HEK293 (cell line): Measurements from ENCODE around the gene TDRD10.

Experiments
- CTCF ChIA-PET: fragments of 350-600 bp; formaldehyde crosslinking; extraction: SDS; loops from one replicate; lab custom pipeline; 2021; ENCODE audit warnings: antibody characterized with exemption; lab: Yijun Ruan, JAX
- POLR2A ChIA-PET: fragments of 300-600 bp; formaldehyde crosslinking; extraction: SDS; loops from one replicate; lab custom pipeline; 2020; ENCODE audit warnings: antibody characterized with exemption, inconsistent platforms; lab: Yijun Ruan, JAX
- H3K27ac ChIP-seq: fragments of 200-500 bp; sonication (Bioruptor generic); 2 replicates; pipeline ENCODE4 v1.5.1; 2014; ENCODE audit warnings: low read depth, low read length, control low read depth, inconsistent platforms; ENCODE audit errors: extremely low read depth
- H3K36me3 ChIP-seq, 2 experiments: fragments of 200-500 bp in 1 of 2; sonication (Bioruptor generic) in 1 of 2; 1 replicate in 1 of 2; 2 replicates in 1 of 2; pipeline ENCODE4 v1.5.1; 2014 to 2017; ENCODE audit warnings: inconsistent platforms in 2 of 2, low read length in 2 of 2; ENCODE audit not compliant: control insufficient read depth in 2 of 2, insufficient read depth in 1 of 2
- H3K4me1 ChIP-seq: fragments of 200-500 bp; sonication (Bioruptor generic); 2 replicates; pipeline ENCODE4 v1.5.1; 2014; ENCODE audit warnings: mild to moderate bottlenecking, low read length, inconsistent platforms; ENCODE audit not compliant: control insufficient read depth, insufficient read depth
- H3K4me3 ChIP-seq: 2 replicates; pipeline ENCODE4 v1.5.1; 2011; ENCODE audit warnings: low read depth, mild to moderate bottlenecking, control low read depth, low read length, moderate library complexity
- H3K9me3 ChIP-seq: fragments of 200-500 bp; sonication (Bioruptor generic); 2 replicates; pipeline ENCODE4 v1.5.1; 2014; ENCODE audit warnings: low read depth, low read length, inconsistent platforms; ENCODE audit not compliant: control insufficient read depth, insufficient read depth
- GLIS1 ChIP-seq: fragments of 450-650 bp; formaldehyde crosslinking; IDR thresholded peaks from 2 replicates; pipeline ENCODE4 v1.5.1; 2016; ENCODE audit warnings: missing biosample characterization, missing genetic modification characterization
- KLF16 ChIP-seq: fragments of 450-650 bp; formaldehyde crosslinking; IDR thresholded peaks from 2 replicates; pipeline ENCODE4 v1.5.1; 2017; ENCODE audit warnings: missing biosample characterization, missing genetic modification characterization
- SALL2 ChIP-seq: fragments of 450-650 bp; formaldehyde crosslinking; IDR thresholded peaks from 2 replicates; pipeline ENCODE4 v1.5.0; 2017; ENCODE audit warnings: missing biosample characterization, mild to moderate bottlenecking, missing genetic modification characterization, borderline replicate concordance
- ZNF146 ChIP-seq: fragments of 450-650 bp; formaldehyde crosslinking; IDR thresholded peaks from 2 replicates; pipeline ENCODE4 v1.5.1; 2016; ENCODE audit warnings: missing biosample characterization, missing genetic modification characterization
- ZNF184 ChIP-seq: fragments of 450-650 bp; IDR thresholded peaks from 2 replicates; pipeline ENCODE4 v1.5.1; 2018; ENCODE audit warnings: missing biosample characterization, mild to moderate bottlenecking, missing genetic modification characterization
- ZNF24 ChIP-seq: fragments of 450-650 bp; formaldehyde crosslinking; IDR thresholded peaks from 2 replicates; pipeline ENCODE4 v1.5.1; 2016; ENCODE audit warnings: missing biosample characterization, missing genetic modification characterization
- ZNF48 ChIP-seq: fragments of 450-650 bp; formaldehyde crosslinking; IDR thresholded peaks from 2 replicates; pipeline ENCODE4 v1.5.1; 2016; ENCODE audit warnings: missing biosample characterization, missing genetic modification characterization
- ZNF514 ChIP-seq: fragments of 450-650 bp; formaldehyde crosslinking; IDR thresholded peaks from 2 replicates; pipeline ENCODE4 v1.5.1; 2016; ENCODE audit warnings: missing biosample characterization, missing genetic modification characterization
- ZNF560 ChIP-seq: fragments of 450-650 bp; formaldehyde crosslinking; IDR thresholded peaks from 2 replicates; pipeline ENCODE4 v1.5.1; 2017; ENCODE audit warnings: missing biosample characterization, missing genetic modification characterization, borderline replicate concordance
- ZNF621 ChIP-seq: fragments of 450-650 bp; formaldehyde crosslinking; IDR thresholded peaks from 2 replicates; pipeline ENCODE4 v1.5.1; 2017; ENCODE audit warnings: missing biosample characterization, missing genetic modification characterization
- ZNF768 ChIP-seq: fragments of 450-650 bp; formaldehyde crosslinking; IDR thresholded peaks from 2 replicates; pipeline ENCODE4 v1.5.1; 2018; ENCODE audit warnings: missing biosample characterization, mild to moderate bottlenecking, missing genetic modification characterization
- TF ChIP-seq, protein P1 (sequence below): fragments of 450-650 bp; formaldehyde crosslinking; IDR thresholded peaks from 2 replicates; pipeline ENCODE4 v1.5.1; 2017; ENCODE audit warnings: missing biosample characterization, missing genetic modification characterization
- TF ChIP-seq, protein P2 (sequence below): fragments of 450-650 bp; formaldehyde crosslinking; IDR thresholded peaks from 2 replicates; pipeline ENCODE4 v1.5.1; 2016; ENCODE audit warnings: missing biosample characterization, missing genetic modification characterization
- TF ChIP-seq, protein P3 (sequence below): fragments of 450-650 bp; formaldehyde crosslinking; IDR thresholded peaks from 2 replicates; pipeline ENCODE4 v1.5.1; 2016; ENCODE audit warnings: missing biosample characterization, missing genetic modification characterization, borderline replicate concordance
- TF ChIP-seq, protein P4 (sequence below): fragments of 450-650 bp; formaldehyde crosslinking; IDR thresholded peaks from 2 replicates; pipeline ENCODE4 v1.5.1; 2016; ENCODE audit warnings: missing biosample characterization, missing genetic modification characterization
- TF ChIP-seq, protein P5 (sequence below): fragments of 450-650 bp; formaldehyde crosslinking; IDR thresholded peaks from 2 replicates; pipeline ENCODE4 v1.5.1; 2016; ENCODE audit warnings: missing biosample characterization, missing genetic modification characterization
- TF ChIP-seq, protein P6 (sequence below): fragments of 450-650 bp; formaldehyde crosslinking; conservative IDR thresholded peaks from 2 replicates; pipeline ENCODE4 v1.5.1; 2016; ENCODE audit warnings: low read depth, missing biosample characterization, missing genetic modification characterization

TDRD10 gene

DNA sequence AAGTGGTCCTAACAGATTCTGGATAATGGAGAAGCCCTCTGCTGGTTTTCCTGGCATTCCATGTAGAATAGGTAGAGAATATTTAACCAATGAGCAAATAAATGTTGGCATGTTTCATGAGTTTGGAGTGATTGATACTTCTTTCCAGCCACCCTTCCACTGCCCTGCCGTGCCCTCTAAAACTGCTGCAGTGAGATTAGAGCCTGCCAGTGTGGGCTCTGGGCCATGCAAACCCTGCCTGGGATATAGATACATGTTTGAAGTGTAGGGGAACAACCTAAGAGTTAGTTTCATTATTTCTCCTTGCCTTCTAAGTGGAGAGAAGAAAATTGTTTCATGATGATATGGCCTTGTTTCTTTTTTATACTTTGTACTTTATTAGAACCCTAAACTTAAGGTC is 46.0 kb downstream of the TDRD10 start:
- Histone ChIP-seq H3K9me3 (no peaks in the 10 kb centered on the region), H3K27ac (no peak overlapping the region), H3K4me3 (no peak overlapping the region), H3K36me3 (peaks cover 16 to 51% of the 10 kb centered on the region in 2 experiments), H3K4me1 (no peaks in the 10 kb centered on the region)
- TF ChIP-seq, protein P1, sequence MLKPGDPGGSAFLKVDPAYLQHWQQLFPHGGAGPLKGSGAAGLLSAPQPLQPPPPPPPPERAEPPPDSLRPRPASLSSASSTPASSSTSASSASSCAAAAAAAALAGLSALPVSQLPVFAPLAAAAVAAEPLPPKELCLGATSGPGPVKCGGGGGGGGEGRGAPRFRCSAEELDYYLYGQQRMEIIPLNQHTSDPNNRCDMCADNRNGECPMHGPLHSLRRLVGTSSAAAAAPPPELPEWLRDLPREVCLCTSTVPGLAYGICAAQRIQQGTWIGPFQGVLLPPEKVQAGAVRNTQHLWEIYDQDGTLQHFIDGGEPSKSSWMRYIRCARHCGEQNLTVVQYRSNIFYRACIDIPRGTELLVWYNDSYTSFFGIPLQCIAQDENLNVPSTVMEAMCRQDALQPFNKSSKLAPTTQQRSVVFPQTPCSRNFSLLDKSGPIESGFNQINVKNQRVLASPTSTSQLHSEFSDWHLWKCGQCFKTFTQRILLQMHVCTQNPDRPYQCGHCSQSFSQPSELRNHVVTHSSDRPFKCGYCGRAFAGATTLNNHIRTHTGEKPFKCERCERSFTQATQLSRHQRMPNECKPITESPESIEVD (tag by site-specific recombination): no peak
- TF ChIP-seq, protein P2, sequence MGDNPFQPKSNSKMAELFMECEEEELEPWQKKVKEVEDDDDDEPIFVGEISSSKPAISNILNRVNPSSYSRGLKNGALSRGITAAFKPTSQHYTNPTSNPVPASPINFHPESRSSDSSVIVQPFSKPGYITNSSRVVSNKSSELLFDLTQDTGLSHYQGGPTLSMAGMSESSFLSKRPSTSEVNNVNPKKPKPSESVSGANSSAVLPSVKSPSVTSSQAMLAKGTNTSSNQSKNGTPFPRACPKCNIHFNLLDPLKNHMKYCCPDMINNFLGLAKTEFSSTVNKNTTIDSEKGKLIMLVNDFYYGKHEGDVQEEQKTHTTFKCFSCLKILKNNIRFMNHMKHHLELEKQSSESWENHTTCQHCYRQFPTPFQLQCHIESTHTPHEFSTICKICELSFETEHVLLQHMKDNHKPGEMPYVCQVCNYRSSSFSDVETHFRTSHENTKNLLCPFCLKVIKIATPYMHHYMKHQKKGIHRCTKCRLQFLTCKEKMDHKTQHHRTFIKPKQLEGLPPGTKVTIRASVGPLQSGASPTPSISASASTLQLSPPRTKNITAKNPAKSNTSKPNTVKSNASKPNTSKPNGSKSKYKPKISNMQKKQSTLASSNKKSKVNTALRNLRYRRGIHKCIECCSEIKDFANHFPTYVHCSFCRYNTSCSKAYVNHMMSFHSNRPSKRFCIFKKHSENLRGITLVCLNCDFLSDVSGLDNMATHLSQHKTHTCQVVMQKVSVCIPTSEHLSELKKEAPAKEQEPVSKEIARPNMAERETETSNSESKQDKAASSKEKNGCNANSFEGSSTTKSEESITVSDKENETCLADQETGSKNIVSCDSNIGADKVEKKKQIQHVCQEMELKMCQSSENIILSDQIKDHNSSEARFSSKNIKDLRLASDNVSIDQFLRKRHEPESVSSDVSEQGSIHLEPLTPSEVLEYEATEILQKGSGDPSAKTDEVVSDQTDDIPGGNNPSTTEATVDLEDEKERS (tag by site-specific recombination): no peak
- TF ChIP-seq ZNF560 (tag by site-specific recombination) (no peak), KLF16 (tag by site-specific recombination) (no peak), ZNF621 (tag by site-specific recombination) (no peak), SALL2 (no peak), ZNF514 (tag by site-specific recombination) (no peak), ZNF48 (tag by site-specific recombination) (no peak)
- TF ChIP-seq, protein P3, sequence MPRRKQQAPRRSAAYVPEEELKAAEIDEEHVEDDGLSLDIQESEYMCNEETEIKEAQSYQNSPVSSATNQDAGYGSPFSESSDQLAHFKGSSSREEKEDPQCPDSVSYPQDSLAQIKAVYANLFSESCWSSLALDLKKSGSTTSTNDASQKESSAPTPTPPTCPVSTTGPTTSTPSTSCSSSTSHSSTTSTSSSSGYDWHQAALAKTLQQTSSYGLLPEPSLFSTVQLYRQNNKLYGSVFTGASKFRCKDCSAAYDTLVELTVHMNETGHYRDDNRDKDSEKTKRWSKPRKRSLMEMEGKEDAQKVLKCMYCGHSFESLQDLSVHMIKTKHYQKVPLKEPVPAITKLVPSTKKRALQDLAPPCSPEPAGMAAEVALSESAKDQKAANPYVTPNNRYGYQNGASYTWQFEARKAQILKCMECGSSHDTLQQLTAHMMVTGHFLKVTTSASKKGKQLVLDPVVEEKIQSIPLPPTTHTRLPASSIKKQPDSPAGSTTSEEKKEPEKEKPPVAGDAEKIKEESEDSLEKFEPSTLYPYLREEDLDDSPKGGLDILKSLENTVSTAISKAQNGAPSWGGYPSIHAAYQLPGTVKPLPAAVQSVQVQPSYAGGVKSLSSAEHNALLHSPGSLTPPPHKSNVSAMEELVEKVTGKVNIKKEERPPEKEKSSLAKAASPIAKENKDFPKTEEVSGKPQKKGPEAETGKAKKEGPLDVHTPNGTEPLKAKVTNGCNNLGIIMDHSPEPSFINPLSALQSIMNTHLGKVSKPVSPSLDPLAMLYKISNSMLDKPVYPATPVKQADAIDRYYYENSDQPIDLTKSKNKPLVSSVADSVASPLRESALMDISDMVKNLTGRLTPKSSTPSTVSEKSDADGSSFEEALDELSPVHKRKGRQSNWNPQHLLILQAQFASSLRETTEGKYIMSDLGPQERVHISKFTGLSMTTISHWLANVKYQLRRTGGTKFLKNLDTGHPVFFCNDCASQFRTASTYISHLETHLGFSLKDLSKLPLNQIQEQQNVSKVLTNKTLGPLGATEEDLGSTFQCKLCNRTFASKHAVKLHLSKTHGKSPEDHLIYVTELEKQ (tag by site-specific recombination): no peak
- TF ChIP-seq, protein P4, sequence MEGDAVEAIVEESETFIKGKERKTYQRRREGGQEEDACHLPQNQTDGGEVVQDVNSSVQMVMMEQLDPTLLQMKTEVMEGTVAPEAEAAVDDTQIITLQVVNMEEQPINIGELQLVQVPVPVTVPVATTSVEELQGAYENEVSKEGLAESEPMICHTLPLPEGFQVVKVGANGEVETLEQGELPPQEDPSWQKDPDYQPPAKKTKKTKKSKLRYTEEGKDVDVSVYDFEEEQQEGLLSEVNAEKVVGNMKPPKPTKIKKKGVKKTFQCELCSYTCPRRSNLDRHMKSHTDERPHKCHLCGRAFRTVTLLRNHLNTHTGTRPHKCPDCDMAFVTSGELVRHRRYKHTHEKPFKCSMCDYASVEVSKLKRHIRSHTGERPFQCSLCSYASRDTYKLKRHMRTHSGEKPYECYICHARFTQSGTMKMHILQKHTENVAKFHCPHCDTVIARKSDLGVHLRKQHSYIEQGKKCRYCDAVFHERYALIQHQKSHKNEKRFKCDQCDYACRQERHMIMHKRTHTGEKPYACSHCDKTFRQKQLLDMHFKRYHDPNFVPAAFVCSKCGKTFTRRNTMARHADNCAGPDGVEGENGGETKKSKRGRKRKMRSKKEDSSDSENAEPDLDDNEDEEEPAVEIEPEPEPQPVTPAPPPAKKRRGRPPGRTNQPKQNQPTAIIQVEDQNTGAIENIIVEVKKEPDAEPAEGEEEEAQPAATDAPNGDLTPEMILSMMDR (tag by site-specific recombination): no peak
- TF ChIP-seq, protein P5, sequence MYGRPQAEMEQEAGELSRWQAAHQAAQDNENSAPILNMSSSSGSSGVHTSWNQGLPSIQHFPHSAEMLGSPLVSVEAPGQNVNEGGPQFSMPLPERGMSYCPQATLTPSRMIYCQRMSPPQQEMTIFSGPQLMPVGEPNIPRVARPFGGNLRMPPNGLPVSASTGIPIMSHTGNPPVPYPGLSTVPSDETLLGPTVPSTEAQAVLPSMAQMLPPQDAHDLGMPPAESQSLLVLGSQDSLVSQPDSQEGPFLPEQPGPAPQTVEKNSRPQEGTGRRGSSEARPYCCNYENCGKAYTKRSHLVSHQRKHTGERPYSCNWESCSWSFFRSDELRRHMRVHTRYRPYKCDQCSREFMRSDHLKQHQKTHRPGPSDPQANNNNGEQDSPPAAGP (tag by site-specific recombination): no peak
- CTCF ChIA-PET: interaction anchor here (0.7 to 6.6 kb wide), 2 partner anchors 68 to 202 kb away, joined by 4 to 205 read pairs; no protein-coding TSS in a partner anchor
- POLR2A ChIA-PET: no interaction called here

DNA sequence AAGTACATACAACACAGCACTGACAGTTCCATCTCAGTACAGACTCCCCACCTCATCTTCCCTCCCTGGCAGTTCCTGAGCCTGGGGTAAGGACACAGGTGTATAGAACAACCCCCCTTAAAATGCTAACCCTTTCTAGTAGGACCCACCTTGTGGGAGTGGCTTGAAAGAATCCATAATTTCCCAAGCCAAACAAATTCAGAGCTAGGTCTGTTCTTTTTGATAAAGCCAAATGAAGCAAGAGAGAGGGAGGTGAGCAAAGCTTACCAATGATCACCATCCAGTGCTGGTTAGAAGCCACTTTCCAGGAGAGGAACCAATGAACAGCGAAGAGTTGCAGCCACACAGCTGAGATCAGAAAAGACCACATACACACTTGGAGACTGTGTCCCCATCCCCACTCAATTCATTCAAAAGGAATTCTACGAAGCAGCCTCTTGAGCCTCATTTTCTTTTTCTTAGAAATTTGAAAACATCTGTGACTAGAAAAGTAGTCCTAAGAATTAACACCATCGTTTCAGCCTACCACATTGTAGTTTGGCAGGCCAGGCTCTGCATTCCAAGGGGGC is 47.3 kb downstream of the TDRD10 start:
- no peak overlapping the region for H3K4me3 ChIP-seq
- H3K4me1 ChIP-seq: no peaks in the 10 kb centered on the region
- peaks cover 17 to 63% of the 10 kb centered on the region in 2 experiments for H3K36me3 ChIP-seq
- no peaks in the 10 kb centered on the region for H3K9me3 ChIP-seq
- CTCF ChIA-PET: interaction anchor here (1.0 to 6.6 kb wide), 3 partner anchors 70 to 447 kb away, joined by 3 to 205 read pairs (median 3); no protein-coding TSS in a partner anchor
- no peak overlapping the region for H3K27ac ChIP-seq
- POLR2A ChIA-PET: no interaction called here
- TF ChIP-seq, protein P6, sequence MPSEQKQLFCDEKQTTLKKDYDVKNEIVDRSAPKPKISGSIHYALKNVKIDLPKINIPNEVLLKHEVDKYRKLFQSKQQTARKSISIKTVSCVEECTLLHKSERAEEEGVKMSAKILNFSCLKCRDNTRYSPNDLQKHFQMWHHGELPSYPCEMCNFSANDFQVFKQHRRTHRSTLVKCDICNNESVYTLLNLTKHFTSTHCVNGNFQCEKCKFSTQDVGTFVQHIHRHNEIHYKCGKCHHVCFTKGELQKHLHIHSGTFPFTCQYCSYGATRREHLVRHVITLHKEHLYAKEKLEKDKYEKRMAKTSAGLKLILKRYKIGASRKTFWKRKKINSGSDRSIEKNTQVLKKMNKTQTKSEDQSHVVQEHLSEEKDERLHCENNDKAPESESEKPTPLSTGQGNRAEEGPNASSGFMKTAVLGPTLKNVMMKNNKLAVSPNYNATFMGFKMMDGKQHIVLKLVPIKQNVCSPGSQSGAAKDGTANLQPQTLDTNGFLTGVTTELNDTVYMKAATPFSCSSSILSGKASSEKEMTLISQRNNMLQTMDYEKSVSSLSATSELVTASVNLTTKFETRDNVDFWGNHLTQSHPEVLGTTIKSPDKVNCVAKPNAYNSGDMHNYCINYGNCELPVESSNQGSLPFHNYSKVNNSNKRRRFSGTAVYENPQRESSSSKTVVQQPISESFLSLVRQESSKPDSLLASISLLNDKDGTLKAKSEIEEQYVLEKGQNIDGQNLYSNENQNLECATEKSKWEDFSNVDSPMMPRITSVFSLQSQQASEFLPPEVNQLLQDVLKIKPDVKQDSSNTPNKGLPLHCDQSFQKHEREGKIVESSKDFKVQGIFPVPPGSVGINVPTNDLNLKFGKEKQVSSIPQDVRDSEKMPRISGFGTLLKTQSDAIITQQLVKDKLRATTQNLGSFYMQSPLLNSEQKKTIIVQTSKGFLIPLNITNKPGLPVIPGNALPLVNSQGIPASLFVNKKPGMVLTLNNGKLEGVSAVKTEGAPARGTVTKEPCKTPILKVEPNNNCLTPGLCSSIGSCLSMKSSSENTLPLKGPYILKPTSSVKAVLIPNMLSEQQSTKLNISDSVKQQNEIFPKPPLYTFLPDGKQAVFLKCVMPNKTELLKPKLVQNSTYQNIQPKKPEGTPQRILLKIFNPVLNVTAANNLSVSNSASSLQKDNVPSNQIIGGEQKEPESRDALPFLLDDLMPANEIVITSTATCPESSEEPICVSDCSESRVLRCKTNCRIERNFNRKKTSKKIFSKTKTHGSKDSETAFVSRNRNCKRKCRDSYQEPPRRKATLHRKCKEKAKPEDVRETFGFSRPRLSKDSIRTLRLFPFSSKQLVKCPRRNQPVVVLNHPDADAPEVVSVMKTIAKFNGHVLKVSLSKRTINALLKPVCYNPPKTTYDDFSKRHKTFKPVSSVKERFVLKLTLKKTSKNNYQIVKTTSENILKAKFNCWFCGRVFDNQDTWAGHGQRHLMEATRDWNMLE (tag by site-specific recombination): no peak
- TF ChIP-seq ZNF184 (tag by site-specific recombination): no peak
- TF ChIP-seq ZNF768: no peak
- no peak for TF ChIP-seq ZNF24 (tag by site-specific recombination)
- TF ChIP-seq SALL2: no peak
- no peak for TF ChIP-seq ZNF146 (tag by site-specific recombination)
- no peak for TF ChIP-seq GLIS1
